ENCODE results near the gene RHOT2.

RHOT2 gene

GRCh38 chr16:632486-633335, 35.2 kb upstream of the RHOT2 start:
- no peak for DNase-seq

GRCh38 chr16:633336-634050, 34.4 kb upstream of the RHOT2 start:
- no peak for DNase-seq

GRCh38 chr16:634051-634670, 33.8 kb upstream of the RHOT2 start:
- no peak for DNase-seq

GRCh38 chr16:634996-635395, 32.9 kb upstream of the RHOT2 start:
- DNase-seq: no peak

GRCh38 chr16:635573-636205, 32.2 kb upstream of the RHOT2 start:
- no peak for DNase-seq

GRCh38 chr16:636206-637080, 31.5 kb upstream of the RHOT2 start, which contains the start of gene METTL26:
Gene METTL26 (minus strand): TSS chr16:636305. CDS start chr16:636290, 15 bp downstream.
- DNase-seq: peak; percentile 89 to 91

- DNase-seq: peak; percentile 86 to 88
Measured at GRCh38 chr16:637081-638018, 30.6 kb upstream of the RHOT2 start.

GRCh38 chr16:638034-638543, 29.8 kb upstream of the RHOT2 start:
- DNase-seq: no peak

GRCh38 chr16:638836-639235, 29.1 kb upstream of the RHOT2 start:
- no peak for DNase-seq

GRCh38 chr16:640614-641013, 27.3 kb upstream of the RHOT2 start:
- DNase-seq: no peak

- DNase-seq: peak in 1 of 2 experiments; percentile 42
Measured at GRCh38 chr16:641326-642188, 26.4 kb upstream of the RHOT2 start, which contains the start of gene MCRIP2. Gene MCRIP2 (plus strand): TSS chr16:641828. CDS start chr16:641992, 164 bp downstream.

GRCh38 chr16:642189-643049, 25.5 kb upstream of the RHOT2 start:
- DNase-seq: no peak

- no peak for DNase-seq
Measured at GRCh38 chr16:643050-643368, 24.9 kb upstream of the RHOT2 start.

- DNase-seq: no peak
Measured at GRCh38 chr16:644556-644955, 23.4 kb upstream of the RHOT2 start.

- no peak for DNase-seq
Measured at GRCh38 chr16:645852-646678, 21.9 kb upstream of the RHOT2 start.

- no peak for DNase-seq
Measured at GRCh38 chr16:646679-647172, 21.2 kb upstream of the RHOT2 start.

GRCh38 chr16:647173-647902, 20.6 kb upstream of the RHOT2 start:
- DNase-seq: no peak
